HuH-7 (cell line): ENCODE data around the gene THAP3.
"Not testable (repeated sequence)": the region's sequence is repeated elsewhere in the genome, so short reads cannot be mapped to it uniquely, and the experiment has no call there.

ENCODE experiments used
- DNase-seq: peaks from one replicate; pipeline ENCODE4 v3.0.0; 2011; ENCODE audit warnings: low spot score

Gene THAP3

GRCh38 chr1:6591222-6591621, 33.4 kb upstream of the THAP3 start:
- no peak for DNase-seq

DNA sequence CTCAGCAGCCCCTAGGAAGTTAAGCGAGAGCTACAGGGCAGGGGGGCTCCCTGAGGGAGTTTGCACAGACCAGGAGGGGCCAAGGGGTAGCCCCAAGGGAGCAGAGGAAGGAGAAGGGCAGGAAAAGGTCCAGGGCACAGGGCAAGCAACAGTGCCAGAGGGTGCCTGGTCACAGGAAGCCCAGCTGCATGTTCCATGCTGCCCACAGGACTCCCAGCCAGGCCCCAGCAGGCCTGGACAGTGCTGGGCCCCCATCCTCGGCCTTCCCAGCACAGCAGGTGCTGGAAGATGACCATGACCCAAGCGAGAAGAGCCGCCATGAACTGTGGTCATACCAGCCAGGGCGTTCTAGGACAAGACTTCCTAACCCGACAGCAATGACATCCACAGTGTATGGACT, 33.0 kb upstream of the THAP3 start:
- no peak for DNase-seq

DNA sequence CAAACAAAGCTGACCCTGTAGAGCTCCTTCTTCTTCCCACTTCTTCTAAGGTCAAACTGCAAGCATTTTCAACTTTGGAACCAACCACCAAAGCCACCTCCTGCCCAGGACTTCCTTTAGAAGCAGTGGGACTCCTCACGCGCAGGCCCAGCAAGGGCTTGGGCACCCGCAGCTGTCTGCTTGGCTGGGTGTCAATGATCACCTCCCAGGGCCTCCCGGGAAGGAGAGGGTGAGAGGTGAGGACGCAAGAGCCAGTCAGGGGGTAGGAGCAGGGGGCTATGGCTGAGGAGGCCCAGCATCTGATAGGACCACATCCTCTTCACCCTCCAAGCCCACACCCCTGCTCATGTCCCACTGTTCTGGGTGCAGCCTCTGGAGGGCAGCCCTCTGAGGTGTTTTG, 32.2 kb upstream of the THAP3 start:
- no peak for DNase-seq

GRCh38 chr1:6592865-6593593, 31.6 kb upstream of the THAP3 start:
- no peak for DNase-seq

- DNase-seq = no peak
Measured at GRCh38 chr1:6593810-6594209, 30.9 kb upstream of the THAP3 start.

GRCh38 chr1:6594977-6595740, 29.5 kb upstream of the THAP3 start:
- DNase-seq = no peak

- DNase-seq = no peak
Measured at GRCh38 chr1:6596351-6596750, 28.3 kb upstream of the THAP3 start.

GRCh38 chr1:6596886-6597776, 27.5 kb upstream of the THAP3 start:
- no peak for DNase-seq

DNA sequence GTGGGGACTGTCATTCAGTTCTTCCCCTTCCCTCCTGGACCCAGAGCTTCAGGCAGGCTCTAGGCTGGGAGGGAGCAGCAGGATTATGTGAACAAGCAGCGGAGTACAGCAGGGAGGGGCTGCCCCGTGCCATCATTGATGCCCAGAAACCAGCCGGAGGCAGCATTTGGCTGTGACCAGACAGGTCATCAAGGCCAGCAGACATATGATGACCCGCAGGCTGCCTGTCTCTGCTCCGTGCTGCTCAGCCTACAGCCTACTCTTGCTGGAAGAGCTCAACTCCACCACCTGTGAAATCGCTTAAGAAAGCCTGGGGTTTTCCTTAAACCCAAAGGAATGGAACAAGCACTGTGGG, 26.9 kb upstream of the THAP3 start:
- DNase-seq = no peak

- no peak for DNase-seq
Measured at GRCh38 chr1:6599141-6599975, 25.3 kb upstream of the THAP3 start.

GRCh38 chr1:6599991-6600390, 24.7 kb upstream of the THAP3 start:
- not testable (repeated sequence) for DNase-seq

DNA sequence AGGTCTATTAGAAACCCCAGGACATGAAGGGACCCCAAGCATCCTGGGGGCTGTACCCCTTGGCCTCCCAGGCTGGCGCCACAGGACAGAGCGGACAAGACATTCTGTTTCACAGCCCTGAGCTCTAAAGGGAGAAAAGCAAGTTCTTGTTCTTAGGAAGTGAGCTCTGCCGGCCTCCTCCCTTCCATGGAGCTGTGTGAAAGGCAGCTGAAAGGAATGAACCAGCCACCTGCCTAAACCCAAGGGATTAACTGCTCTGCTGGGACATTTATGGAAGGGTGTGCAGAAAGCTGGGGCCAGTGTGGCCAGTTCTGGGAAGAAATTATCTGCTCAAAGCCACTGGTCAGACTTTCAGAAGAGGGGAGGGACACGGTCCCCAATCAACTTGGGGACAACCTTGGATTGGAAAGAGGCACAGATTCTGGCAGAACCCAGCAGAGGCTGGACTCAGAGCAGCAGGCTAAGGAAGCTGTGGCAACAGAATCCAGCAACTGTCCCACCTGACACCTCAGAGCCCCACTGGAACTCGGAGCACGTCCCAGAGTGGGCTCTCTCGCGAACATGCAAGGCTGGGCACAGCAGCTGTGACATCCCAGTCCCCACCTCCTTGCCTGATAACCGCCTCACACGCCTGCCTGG, 24.1 kb upstream of the THAP3 start:
- DNase-seq = no peak

- DNase-seq = peak; percentile 65
Measured at GRCh38 chr1:6601049-6601922, 23.4 kb upstream of the THAP3 start.

DNA sequence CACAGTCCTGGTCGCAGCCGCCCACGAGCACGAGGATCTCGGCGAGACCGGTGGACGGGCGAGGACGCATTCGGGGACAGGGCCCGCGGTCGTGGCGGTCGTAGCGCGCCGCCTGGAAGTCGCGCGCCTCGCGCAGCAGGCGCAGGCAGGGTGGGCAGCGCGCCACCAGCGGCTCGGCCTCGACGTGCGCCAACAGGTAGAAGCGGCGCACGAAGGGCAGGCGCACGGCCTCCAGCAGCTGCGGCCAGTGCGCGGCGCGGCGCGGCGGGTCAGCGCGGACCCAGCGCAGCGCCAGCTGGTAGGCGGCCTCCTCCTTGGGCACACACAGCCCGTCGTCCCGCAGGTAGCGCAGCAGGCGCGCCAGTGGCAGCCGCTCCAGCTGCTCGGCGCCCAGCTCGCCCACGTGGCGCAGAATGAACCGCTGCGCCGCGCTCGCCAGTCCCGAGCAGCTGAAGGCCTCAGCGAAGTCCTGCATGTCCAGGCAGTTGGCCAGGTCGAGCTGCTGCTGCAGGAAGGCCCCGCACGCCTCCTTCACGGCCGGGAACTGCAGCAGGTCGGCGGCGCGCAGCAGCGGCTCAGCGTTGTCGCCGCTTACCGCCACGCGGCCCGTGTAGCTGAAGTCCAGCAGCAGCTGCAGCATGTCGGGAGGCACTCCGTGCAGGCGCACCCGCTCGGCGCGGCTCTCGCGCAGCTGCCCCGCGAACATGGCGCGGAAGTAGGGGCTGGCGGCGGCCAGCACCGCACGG, 22.6 kb upstream of the THAP3 start:
- peak; percentile 49 for DNase-seq

DNA sequence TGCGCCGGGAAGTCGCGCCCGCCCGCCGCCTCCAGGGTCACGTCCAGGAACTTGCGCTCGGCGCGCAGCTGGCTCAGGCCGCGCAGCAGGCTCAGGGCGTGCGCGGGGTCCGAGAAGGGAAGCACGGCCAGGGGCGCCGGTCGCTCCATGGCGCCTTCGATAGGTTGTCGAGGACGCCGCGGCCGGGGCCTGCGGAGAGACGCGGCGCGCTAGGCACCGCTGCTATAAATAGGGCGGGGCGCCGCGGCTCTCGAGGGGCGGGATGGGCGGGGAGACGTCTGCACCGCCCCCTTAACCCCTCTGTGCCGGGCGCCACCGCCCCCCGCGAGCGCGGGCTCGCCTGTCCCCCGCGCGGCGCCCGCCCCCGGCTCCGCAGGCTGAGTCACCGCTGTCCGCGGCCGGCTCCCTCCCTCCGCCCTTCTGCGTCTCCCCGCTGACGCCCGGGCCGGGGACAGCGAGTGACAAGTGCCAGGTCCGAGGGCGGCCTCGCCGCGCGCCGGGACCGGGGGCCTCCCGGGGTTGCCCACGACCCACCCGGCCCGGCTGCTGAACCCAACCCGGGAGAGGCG, 21.9 kb upstream of the THAP3 start, which contains the start of gene KLHL21:
TSS of gene KLHL21 (minus strand) at position 201 of the 569 bp plus-strand sequence. CDS start at position 149, 52 bp downstream.
- peak; percentile 87 for DNase-seq

GRCh38 chr1:6603238-6603914, 21.3 kb upstream of the THAP3 start:
- DNase-seq = peak; percentile 32

DNA sequence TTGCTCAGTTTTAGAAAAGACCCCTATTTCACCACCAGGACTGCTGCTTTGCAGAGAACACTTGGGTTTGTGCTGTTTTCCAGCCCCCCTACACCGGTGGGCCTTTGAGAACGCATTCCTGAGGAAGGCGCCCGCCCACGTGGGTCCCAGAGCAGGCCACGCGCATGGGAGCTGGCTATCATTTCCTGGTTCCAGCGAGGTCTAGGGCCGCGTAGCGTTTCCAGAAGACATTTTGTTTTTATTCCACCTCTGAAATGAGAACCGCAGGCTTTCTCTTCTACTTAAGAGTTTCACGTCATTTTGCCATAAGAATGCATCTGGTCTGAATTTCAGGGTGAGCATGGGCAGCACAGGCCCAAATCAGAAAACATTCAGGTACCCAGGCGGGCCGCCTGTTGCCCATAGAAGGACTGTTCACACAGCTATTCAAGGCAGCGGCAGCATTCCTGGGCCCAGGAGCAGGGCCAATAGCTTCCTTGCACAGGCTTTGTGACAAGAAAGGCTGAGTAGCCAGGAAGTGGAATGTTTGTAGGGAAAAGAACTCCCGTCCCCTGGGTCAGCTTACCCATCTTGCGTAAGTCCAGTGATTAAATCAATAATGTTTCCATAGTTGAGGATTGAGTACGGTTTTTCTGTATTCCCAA, 20.6 kb upstream of the THAP3 start:
- DNase-seq = peak; percentile 82
